CD4-positive, alpha-beta T cell treated with Interleukin-17A for 4 hours (primary cell): ENCODE results near the gene NLN.
"Not testable (repeated sequence)": the region's sequence is repeated elsewhere in the genome, so short reads cannot be mapped to it uniquely, and the experiment has no call there.

ENCODE experiments used
- DNase-seq: peaks from one replicate; pipeline ENCODE4 v3.0.0-alpha.2; 2020; ENCODE audit warnings: mixed read lengths

Gene NLN

GRCh38 chr5:65775476-65775875 is 53.5 kb downstream of the NLN start:
- no peak for DNase-seq

GRCh38 chr5:65776441-65777141 is 54.6 kb downstream of the NLN start:
- no peak for DNase-seq

- no peak for DNase-seq
Observed at GRCh38 chr5:65778126-65778525, 56.1 kb downstream of the NLN start.

GRCh38 chr5:65779643-65780042 is 57.6 kb downstream of the NLN start:
- DNase-seq: no peak

GRCh38 chr5:65788296-65788695 is 66.3 kb downstream of the NLN start:
- DNase-seq: not testable (repeated sequence)

GRCh38 chr5:65790371-65791163 is 68.6 kb downstream of the NLN start:
- no peak for DNase-seq

- no peak for DNase-seq
Observed at GRCh38 chr5:65791712-65792673, 70.0 kb downstream of the NLN start.

- no peak for DNase-seq
Observed at GRCh38 chr5:65796269-65796668, 74.3 kb downstream of the NLN start.

- no peak for DNase-seq
Observed at GRCh38 chr5:65796751-65797316, 74.8 kb downstream of the NLN start.

- no peak for DNase-seq
Observed at GRCh38 chr5:65797481-65797880, 75.5 kb downstream of the NLN start.

- no peak for DNase-seq
Observed at GRCh38 chr5:65799857-65800256, 77.9 kb downstream of the NLN start.

GRCh38 chr5:65800775-65801174 is 78.8 kb downstream of the NLN start:
- DNase-seq: no peak

GRCh38 chr5:65801352-65801783 is 79.4 kb downstream of the NLN start:
- no peak for DNase-seq

- DNase-seq: no peak
Observed at GRCh38 chr5:65802080-65802479, 80.1 kb downstream of the NLN start.

GRCh38 chr5:65802820-65803219 is 80.8 kb downstream of the NLN start:
- DNase-seq: no peak

- DNase-seq: peak; percentile 27
Observed at GRCh38 chr5:65803699-65804391, 81.8 kb downstream of the NLN start.

GRCh38 chr5:65805089-65805488 is 83.1 kb downstream of the NLN start:
- DNase-seq: no peak

GRCh38 chr5:65807494-65807893 is 85.5 kb downstream of the NLN start:
- DNase-seq: not testable (repeated sequence)

GRCh38 chr5:65808251-65808741 is 86.3 kb downstream of the NLN start:
- no peak for DNase-seq

GRCh38 chr5:65808818-65809217 is 86.8 kb downstream of the NLN start:
- no peak for DNase-seq

GRCh38 chr5:65809817-65810531 is 88.0 kb downstream of the NLN start:
- DNase-seq: no peak
